Lung (tissue), 12 donors: ENCODE data around the gene NCK1. TPM values are rescaled to one million over a fixed set of nuclear protein-coding genes. Genes with fewer than 3 reads are reported as not detected.

Experiments used
- ATAC-seq: fragments of 200-7000 bp; cut with Tn5 transposase; one replicate; pipeline ENCODE4 v1.9.1; 2020; ENCODE audit warnings: moderate number of reproducible peaks; ENCODE audit not compliant: insufficient read depth, low FRiP score
- DNase-seq, 3 donors: peaks; one replicate each; pipeline ENCODE4 v3.0.0-alpha.2; 2013 to 2017
- H3K27ac ChIP-seq, 2 donors: one replicate each; pipeline ENCODE4 v1.5.1; 2013; ENCODE audit warnings: mild to moderate bottlenecking in 2 of 2, moderate library complexity in 2 of 2, control low read depth in 1 of 2, inconsistent platforms in 1 of 2, low read depth in 1 of 2, low read length in 1 of 2
- H3K27me3 ChIP-seq, 3 donors: one replicate each; pipeline ENCODE4 v1.5.1; 2013; ENCODE audit warnings: low read length in 2 of 3; ENCODE audit not compliant: control insufficient read depth in 3 of 3, insufficient read depth in 3 of 3
- H3K36me3 ChIP-seq, 4 donors: one replicate each; pipeline ENCODE4 v1.5.1; 2013; ENCODE audit warnings: low read length in 4 of 4, mild to moderate bottlenecking in 1 of 4, moderate library complexity in 1 of 4; ENCODE audit not compliant: control insufficient read depth in 4 of 4, insufficient read depth in 4 of 4
- H3K4me1 ChIP-seq, 5 donors: one replicate each; pipeline ENCODE4 v1.5.1; 2013; ENCODE audit warnings: low read length in 5 of 5, mild to moderate bottlenecking in 2 of 5, moderate library complexity in 1 of 5; ENCODE audit not compliant: control insufficient read depth in 5 of 5, insufficient read depth in 5 of 5
- H3K4me3 ChIP-seq: one replicate; pipeline ENCODE4 v1.5.1; 2013; ENCODE audit warnings: mild to moderate bottlenecking, control low read depth, moderate library complexity
- H3K9ac ChIP-seq, 2 donors: one replicate each; pipeline ENCODE4 v1.5.1; 2013; ENCODE audit warnings: low read length in 2 of 2, control low read depth in 1 of 2; ENCODE audit not compliant: insufficient read depth in 1 of 2
- H3K9me3 ChIP-seq, 4 donors: one replicate each; pipeline ENCODE4 v1.5.1; 2013; ENCODE audit warnings: low read length in 3 of 4, mild to moderate bottlenecking in 1 of 4, moderate library complexity in 1 of 4; ENCODE audit not compliant: control insufficient read depth in 4 of 4, insufficient read depth in 3 of 4
- WGBS, 2 donors: extraction: QIAGEN DNeasy Blood & Tissue Kit; methylation state at CpG; one replicate each; pipeline ENCODE4 v1.1.7; 2013; 5-methylcytosine and 5-hydroxymethylcytosine counted together
- polyA plus RNA-seq, 2 donors: library from polyadenylated mRNA; stranded (reverse); fragments of 200-250 nt; gene quantifications; one replicate each; pipeline ENCODE4 v1.2.1, GENCODE V29; 2013
- total RNA-seq, 2 donors: library from RNA; depleted of rRNA in 1 of 2; stranded (reverse); fragments of >200 nt in 1 of 2; gene quantifications; one replicate each; pipeline ENCODE4 v1.2.1, GENCODE V29; 2014 to 2021
- TF ChIP-seq, protein P1 (sequence below): IDR thresholded peaks from 2 replicates; pipeline ENCODE4 v1.5.1; 2012; ENCODE audit warnings: mild to moderate bottlenecking; ENCODE audit errors: control extremely low read depth, extremely low read depth
- donor health status: control.
- donor health status: control.
- donor health status: Bipolar disorder and iron deficiency.
- donor health status: healthy.
- donor health status: DM: yes; HTN: yes; CAD: no.

NCK1 gene
- total and polyA plus RNA-seq, 4 donors, result 11.3 to 68.0 (median 30.2) TPM

DNA sequence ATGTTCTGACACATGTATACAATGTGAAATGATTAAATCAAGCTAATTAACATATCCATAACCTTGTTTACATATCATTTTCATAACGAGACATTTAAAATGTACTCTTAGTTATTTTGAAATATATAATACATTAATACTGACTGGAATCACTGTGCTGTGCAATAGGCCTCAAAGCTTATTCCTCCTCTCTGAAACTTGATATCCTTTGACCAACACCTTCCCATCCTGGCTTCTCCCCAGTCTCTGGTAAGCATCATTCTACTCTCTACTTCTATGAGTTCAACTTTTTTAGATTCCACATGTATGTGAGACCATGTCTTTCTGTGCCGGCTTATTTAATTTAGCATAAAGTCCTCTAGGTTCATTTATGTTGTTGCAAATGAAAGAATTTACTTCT, 48.7 kb downstream of the NCK1 start:
- DNase-seq, result no peak
- Histone ChIP-seq H3K9ac (no peak overlapping the region), H3K9me3 (peaks cover 0 to 5% (median 0%) of the 10 kb centered on the region in 4 donors), H3K4me3 (no peak overlapping the region), H3K4me1 (peaks cover 0 to 13% (median 5%) of the 10 kb centered on the region in 5 donors), H3K27ac (no peak overlapping the region), H3K36me3 (peaks cover 0 to 3% (median 0%) of the 10 kb centered on the region in 4 donors), H3K27me3 (no peaks in the 10 kb centered on the region)
- WGBS, 2 donors, result 89 to 93% methylated on average over 2 of the region's 2 CpGs
- TF ChIP-seq, protein P1, sequence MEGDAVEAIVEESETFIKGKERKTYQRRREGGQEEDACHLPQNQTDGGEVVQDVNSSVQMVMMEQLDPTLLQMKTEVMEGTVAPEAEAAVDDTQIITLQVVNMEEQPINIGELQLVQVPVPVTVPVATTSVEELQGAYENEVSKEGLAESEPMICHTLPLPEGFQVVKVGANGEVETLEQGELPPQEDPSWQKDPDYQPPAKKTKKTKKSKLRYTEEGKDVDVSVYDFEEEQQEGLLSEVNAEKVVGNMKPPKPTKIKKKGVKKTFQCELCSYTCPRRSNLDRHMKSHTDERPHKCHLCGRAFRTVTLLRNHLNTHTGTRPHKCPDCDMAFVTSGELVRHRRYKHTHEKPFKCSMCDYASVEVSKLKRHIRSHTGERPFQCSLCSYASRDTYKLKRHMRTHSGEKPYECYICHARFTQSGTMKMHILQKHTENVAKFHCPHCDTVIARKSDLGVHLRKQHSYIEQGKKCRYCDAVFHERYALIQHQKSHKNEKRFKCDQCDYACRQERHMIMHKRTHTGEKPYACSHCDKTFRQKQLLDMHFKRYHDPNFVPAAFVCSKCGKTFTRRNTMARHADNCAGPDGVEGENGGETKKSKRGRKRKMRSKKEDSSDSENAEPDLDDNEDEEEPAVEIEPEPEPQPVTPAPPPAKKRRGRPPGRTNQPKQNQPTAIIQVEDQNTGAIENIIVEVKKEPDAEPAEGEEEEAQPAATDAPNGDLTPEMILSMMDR, result no peak
- ATAC-seq, result no peak

DNA sequence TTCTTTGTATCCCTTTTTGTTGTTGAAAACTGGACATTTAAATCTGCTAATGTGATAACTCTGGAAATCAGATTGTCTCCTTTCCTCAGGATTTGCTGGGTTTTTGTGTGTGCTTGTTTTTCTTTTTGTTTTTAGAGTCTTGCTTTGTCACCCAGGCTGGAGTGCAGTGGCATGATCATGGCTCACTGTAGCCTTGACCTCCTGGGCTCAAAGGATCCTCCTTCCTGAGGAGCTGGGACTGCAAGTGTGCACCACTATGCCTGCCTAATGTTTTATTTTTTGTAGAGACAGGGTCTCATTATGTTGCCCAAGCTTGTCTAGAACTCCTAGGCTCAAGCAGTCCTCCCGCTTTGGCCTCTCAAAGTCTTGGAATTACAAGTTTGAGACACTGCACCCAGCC, 51.2 kb downstream of the NCK1 start:
- peaks cover 0 to 16% (median 0%) of the 10 kb centered on the region in 5 donors for H3K4me1 ChIP-seq
- DNase-seq, result no peak
- TF ChIP-seq, protein P1, result no peak
- peaks cover 0 to 5% (median 0%) of the 10 kb centered on the region in 4 donors for H3K9me3 ChIP-seq
- peaks cover 0 to 3% (median under 1%) of the 10 kb centered on the region in 4 donors for H3K36me3 ChIP-seq
- no peak overlapping the region for H3K9ac ChIP-seq
- ATAC-seq, result no peak
- H3K4me3 ChIP-seq, result no peak overlapping the region
- 93 to 100% methylated on average over 1 of the region's 1 CpG for WGBS, 2 donors
- H3K27ac ChIP-seq, result no peak overlapping the region
- no peaks in the 10 kb centered on the region for H3K27me3 ChIP-seq

DNA sequence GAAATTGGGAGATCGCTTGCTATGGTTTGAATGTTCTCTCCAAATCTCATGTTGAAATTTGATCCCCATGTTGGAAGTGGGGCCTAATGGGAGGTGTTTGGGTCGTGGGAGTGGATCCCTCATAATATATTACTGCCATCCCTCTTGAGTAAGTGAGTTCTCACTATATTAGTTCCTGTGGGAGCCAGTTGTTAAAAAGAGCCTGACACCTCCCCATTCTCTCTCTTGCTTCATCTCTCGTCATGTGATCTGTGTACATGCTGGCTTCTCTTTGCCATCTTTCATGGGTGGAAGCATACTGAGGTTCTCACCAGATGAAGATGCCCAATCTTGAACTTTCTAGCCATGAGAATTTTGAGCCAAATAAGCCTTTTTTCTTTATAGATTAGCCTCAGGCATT, 52.7 kb downstream of the NCK1 start:
- Histone ChIP-seq H3K9me3 (peaks cover 0 to 5% (median 0%) of the 10 kb centered on the region in 4 donors), H3K9ac (no peak overlapping the region), H3K27me3 (no peaks in the 10 kb centered on the region), H3K27ac (no peak overlapping the region), H3K4me1 (peaks cover 0 to 16% (median 0%) of the 10 kb centered on the region in 5 donors), H3K36me3 (peaks cover 0 to 3% (median under 1%) of the 10 kb centered on the region in 4 donors), H3K4me3 (no peak overlapping the region)
- ATAC-seq, result no peak
- DNase-seq, result no peak
- TF ChIP-seq, protein P1, result no peak
- 71 to 85% methylated on average over 3 of the region's 3 CpGs for WGBS, 2 donors

DNA sequence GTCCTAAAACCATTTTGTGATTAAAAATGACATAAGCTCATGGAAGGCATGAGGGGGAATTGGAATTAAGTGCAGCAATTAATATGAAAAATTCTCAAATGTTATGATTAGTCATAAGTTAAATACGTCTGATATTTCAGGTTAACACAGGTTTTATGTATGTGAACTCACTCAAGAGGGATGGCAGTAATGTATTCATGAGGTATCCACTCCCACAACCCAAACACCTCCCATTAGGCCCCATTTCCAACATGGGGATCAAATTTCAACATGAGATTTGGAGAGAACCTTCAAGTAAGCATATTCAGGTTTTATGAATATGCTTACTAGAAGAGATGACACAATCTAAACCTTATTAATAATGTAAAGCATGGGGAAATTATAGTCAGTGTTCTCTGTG, 54.2 kb downstream of the NCK1 start:
- peaks cover 0 to 10% (median 0%) of the 10 kb centered on the region in 4 donors for H3K9me3 ChIP-seq
- peaks cover 0 to 3% (median under 1%) of the 10 kb centered on the region in 4 donors for H3K36me3 ChIP-seq
- ATAC-seq (no peak), DNase-seq (no peak)
- 94% methylated on average over 1 of the region's 1 CpG for whole genome bisulfite sequencing, 2 donors
- H3K4me1 ChIP-seq, result peaks cover 0 to 16% (median 0%) of the 10 kb centered on the region in 5 donors
- H3K27me3 ChIP-seq, result no peaks in the 10 kb centered on the region
- no peak overlapping the region for H3K4me3 ChIP-seq
- no peak overlapping the region for H3K9ac ChIP-seq
- no peak overlapping the region for H3K27ac ChIP-seq
- TF ChIP-seq, protein P1, result no peak
